Right cardiac atrium (tissue), 5 donors: ENCODE measurements around the gene CD68. TPM values are rescaled to one million over a fixed set of nuclear protein-coding genes. Genes with fewer than 3 reads are reported as not detected.
A peak's percentile ranks its signal among the peaks of the same experiment; 100 is the strongest.

ENCODE experiments used
- ATAC-seq, 2 donors: fragments of 200-7000 bp; cut with Tn5 transposase; one replicate each; pipeline versions ENCODE4 v1.8.0 to v1.9.1; 2020; ENCODE audit warnings: moderate library complexity in 2 of 2, mild to moderate bottlenecking in 1 of 2
- DNase-seq, 3 donors: peaks; one replicate each; pipeline ENCODE4 v3.0.0-alpha.2; 2020
- H3K27ac ChIP-seq: one replicate; pipeline ENCODE4 v1.5.1; 2013; ENCODE audit warnings: mild to moderate bottlenecking, low read length, control low read depth, moderate library complexity
- H3K27me3 ChIP-seq: one replicate; pipeline ENCODE4 v1.6.1; 2013; ENCODE audit not compliant: control insufficient read depth, insufficient read depth
- H3K4me1 ChIP-seq: one replicate; pipeline ENCODE4 v1.6.1; 2013; ENCODE audit warnings: low read length; ENCODE audit not compliant: control insufficient read depth, insufficient read depth
- H3K4me3 ChIP-seq: one replicate; pipeline ENCODE4 v1.5.1; 2013; ENCODE audit warnings: low read length, control low read depth
- H3K9me3 ChIP-seq: one replicate; pipeline ENCODE4 v1.6.1; 2013; ENCODE audit warnings: low read length; ENCODE audit not compliant: control insufficient read depth
- WGBS: extraction: QIAGEN DNeasy Blood & Tissue Kit; methylation state at CpG from one replicate; pipeline ENCODE4 v1.1.7; 2013; 5-methylcytosine and 5-hydroxymethylcytosine counted together
- intact Hi-C, 4 donors: fragments of 100-400 bp; cut with DNase I; formaldehyde crosslinking; loops; one replicate each; pipeline versions ENCODE4 v1.11.0 to v1.14.0; 2022 to 2023
- polyA plus RNA-seq: library from polyadenylated mRNA; stranded (reverse); fragments of 200-250 nt; gene quantifications from one replicate; pipeline ENCODE4 v1.2.3, GENCODE V29; 2013
- total RNA-seq, 4 donors: library from RNA; stranded (reverse); fragmentation: NEBNext Ultra II Directional; extraction: Animal tissue kit (Norgen Biotek cat#: 25700); gene quantifications; one replicate each; pipeline ENCODE4 v1.2.1, GENCODE V29; 2021
- donor health status: healthy with polysubstance abuse.
- donor health status: DM: no; HTN: yes; CAD: no.
- donor health status: DM: no; HTN: no; CAD: no.
- donor health status: DM: no; HTN: yes; CAD: no; lungs with severe emphysema.
- donor health status: DM: yes; HTN: yes; CAD: no.

The CD68 gene
- total and polyA plus RNA-seq, 5 donors, result 19.4 to 45.6 (median 43.3) TPM

GRCh38 chr17:7559320-7560171 is 19.9 kb upstream of the CD68 start:
- Histone ChIP-seq H3K27ac (peak overlapping the region; percentile 90), H3K4me1 (peaks cover 8% of the 10 kb centered on the region), H3K27me3 (no peaks in the 10 kb centered on the region), H3K9me3 (no peaks in the 10 kb centered on the region), H3K4me3 (peak overlapping the region; percentile 27)
- intact Hi-C loops, result loop anchor here (2.0 to 10.0 kb wide), 5 partner anchors 42 to 205 kb away; partner anchors contain the start of genes FGF11 (in 1 of the 4), KCTD11 (in 1 of the 4), TMEM102 (in 1 of the 4) and TMEM95 (in 1 of the 4)
- 71% methylated on average over 18 of the region's 18 CpGs for WGBS
- DNase-seq (peak in 1 of 3 donors; percentile 68), ATAC-seq (no peak)

GRCh38 chr17:7560172-7561027 is 19.0 kb upstream of the CD68 start:
- H3K9me3 ChIP-seq, result no peaks in the 10 kb centered on the region
- ATAC-seq (peak; percentile 14 to 38), DNase-seq (peak; percentile 73 to 84 (median 84))
- intact Hi-C loops, result loop anchor here in 2 of 4 donors (2.0 to 10.0 kb wide), 3 partner anchors 46 to 126 kb away; partner anchors contain the start of genes FGF11 (in 1 of the 2) and TMEM102 (in 1 of the 2)
- H3K27ac ChIP-seq, result peak overlapping the region; percentile 72
- peak overlapping the region; percentile 1 for H3K4me3 ChIP-seq
- 30% methylated on average over 22 of the region's 22 CpGs for WGBS
- peaks cover 8% of the 10 kb centered on the region for H3K4me1 ChIP-seq
- H3K27me3 ChIP-seq, result no peaks in the 10 kb centered on the region

GRCh38 chr17:7561028-7561575 is 18.3 kb upstream of the CD68 start:
- Histone ChIP-seq H3K9me3 (no peaks in the 10 kb centered on the region), H3K27ac (peak overlapping the region; percentile 87), H3K27me3 (no peaks in the 10 kb centered on the region), H3K4me3 (peak overlapping the region; percentile 78), H3K4me1 (peaks cover 8% of the 10 kb centered on the region)
- WGBS, result under 1% methylated on average over 32 of the region's 32 CpGs
- peak; percentile 92 to 96 (median 96) for DNase-seq
- intact Hi-C loops, result loop anchor here in 2 of 4 donors (2.0 to 10.0 kb wide), 3 partner anchors 46 to 126 kb away; partner anchors contain the start of genes FGF11 (in 1 of the 2) and TMEM102 (in 1 of the 2)
- ATAC-seq, result peak; percentile 68 to 76

GRCh38 chr17:7561589-7562207 is 17.7 kb upstream of the CD68 start, which contains the start of gene SENP3:
Gene SENP3 (plus strand): TSS chr17:7561919. CDS start chr17:7563077, 1,158 bp downstream.
- peak; percentile 92 to 97 (median 97) for DNase-seq
- peak; percentile 86 to 88 for ATAC-seq
- H3K9me3 ChIP-seq, result no peaks in the 10 kb centered on the region
- H3K27me3 ChIP-seq, result no peaks in the 10 kb centered on the region
- H3K4me1 ChIP-seq, result peaks cover 8% of the 10 kb centered on the region
- intact Hi-C loops, result loop anchor here in 2 of 4 donors (2.0 to 10.0 kb wide), 3 partner anchors 47 to 127 kb away; partner anchors contain the start of genes FGF11 (in 1 of the 2) and TMEM102 (in 1 of the 2)
- WGBS, result under 1% methylated on average over 82 of the region's 82 CpGs
- H3K4me3 ChIP-seq, result peak within 1 kb of the TSS; percentile 78
- peak within 1 kb of the TSS; percentile 87 for H3K27ac ChIP-seq

- DNase-seq (no peak), ATAC-seq (peak in 1 of 2 donors; percentile 0)
- Histone ChIP-seq H3K4me1 (peaks cover 6% of the 10 kb centered on the region), H3K9me3 (no peaks in the 10 kb centered on the region), H3K27me3 (no peaks in the 10 kb centered on the region), H3K27ac (peak overlapping the region; percentile 70), H3K4me3 (peak overlapping the region; percentile 78)
- under 1% methylated on average over 28 of the region's 28 CpGs for WGBS
- intact Hi-C loops, result loop anchor here in 2 of 4 donors (5.0 to 10.0 kb wide), 2 partner anchors 50 to 127 kb away; partner anchors contain the start of genes FGF11 (in 1 of the 2) and TMEM102 (in 1 of the 2)
These were observed 17.2 kb upstream of the CD68 start for GRCh38 chr17:7562208-7562605.

- Histone ChIP-seq H3K27ac (no peak overlapping the region), H3K27me3 (no peaks in the 10 kb centered on the region), H3K4me1 (peaks cover 3% of the 10 kb centered on the region), H3K9me3 (no peaks in the 10 kb centered on the region), H3K4me3 (no peak overlapping the region)
- intact Hi-C loops, result loop anchor here in 2 of 4 donors (5.0 to 10.0 kb wide), 2 partner anchors 51 to 128 kb away; partner anchors contain the start of genes FGF11 (in 1 of the 2) and TMEM102 (in 1 of the 2)
- ATAC-seq, result no peak
- DNase-seq, result no peak
- WGBS, result 87% methylated on average over 30 of the region's 30 CpGs
These were observed 16.1 kb upstream of the CD68 start for GRCh38 chr17:7563115-7563869.

GRCh38 chr17:7569571-7569970 is 9.9 kb upstream of the CD68 start:
- ATAC-seq, result no peak
- Histone ChIP-seq H3K4me3 (no peak overlapping the region), H3K27me3 (no peaks in the 10 kb centered on the region), H3K4me1 (peaks cover 3% of the 10 kb centered on the region), H3K9me3 (no peaks in the 10 kb centered on the region), H3K27ac (no peak overlapping the region)
- intact Hi-C loops, result loop anchor here in 1 of 4 donors (10.0 kb wide), 1 partner anchor 135 kb away; the partner anchor contains the start of genes FGF11 and TMEM102
- DNase-seq, result no peak
- WGBS, result 81% methylated on average over 5 of the region's 5 CpGs

- Histone ChIP-seq H3K27me3 (no peaks in the 10 kb centered on the region), H3K27ac (no peak overlapping the region), H3K4me3 (no peak overlapping the region), H3K9me3 (no peaks in the 10 kb centered on the region), H3K4me1 (peaks cover 3% of the 10 kb centered on the region)
- WGBS, result 94% methylated on average over 10 of the region's 10 CpGs
- DNase-seq (peak in 1 of 3 donors; percentile 37), ATAC-seq (no peak)
- intact Hi-C loops, result no loop called here
These were observed 9.1 kb upstream of the CD68 start for GRCh38 chr17:7570351-7570750.

GRCh38 chr17:7572338-7572587 is 7.2 kb upstream of the CD68 start:
- peak overlapping the region; percentile 53 for H3K4me3 ChIP-seq
- H3K9me3 ChIP-seq, result no peaks in the 10 kb centered on the region
- 2% methylated on average over 11 of the region's 11 CpGs for WGBS
- ATAC-seq (no peak), DNase-seq (no peak)
- no peaks in the 10 kb centered on the region for H3K27me3 ChIP-seq
- H3K4me1 ChIP-seq, result peaks cover 7% of the 10 kb centered on the region
- intact Hi-C loops, result no loop called here
- peak overlapping the region; percentile 98 for H3K27ac ChIP-seq
